Neutrophil (primary cell): ENCODE measurements around the gene ITGA11.

ENCODE experiments used
- H3K27ac ChIP-seq: fragments of 200-600 bp; sonication (generic); 2 replicates; pipeline ENCODE4 v1.5.1; 2016; ENCODE audit warnings: mild to moderate bottlenecking, moderate library complexity
- H3K27me3 ChIP-seq: fragments of 200-600 bp; sonication (generic); 2 replicates; pipeline ENCODE4 v1.6.0; 2016; ENCODE audit warnings: mild to moderate bottlenecking
- H3K36me3 ChIP-seq: fragments of 200-600 bp; sonication (generic); 2 replicates; pipeline ENCODE4 v1.5.1; 2017
- H3K4me1 ChIP-seq, 2 experiments: fragments of 200-600 bp in 1 of 2; sonication (generic) in 1 of 2; 1 replicate in 1 of 2; 2 replicates in 1 of 2; pipeline versions ENCODE4 v1.5.1 to v1.6.1; 2013 to 2016; ENCODE audit warnings: low read depth in 1 of 2, low read length in 1 of 2, mild to moderate bottlenecking in 1 of 2, moderate library complexity in 1 of 2; ENCODE audit not compliant: control insufficient read depth in 1 of 2, insufficient read depth in 1 of 2
- H3K4me3 ChIP-seq, 2 experiments: fragments of 200-600 bp in 1 of 2; sonication (generic) in 1 of 2; 1 replicate in 1 of 2; 2 replicates in 1 of 2; pipeline ENCODE4 v1.5.1; 2013 to 2016; ENCODE audit warnings: low read depth in 1 of 2, low read length in 1 of 2, mild to moderate bottlenecking in 1 of 2, moderate library complexity in 1 of 2
- H3K9me3 ChIP-seq: fragments of 200-600 bp; sonication (generic); 2 replicates; pipeline ENCODE4 v1.5.1; 2016
- TF ChIP-seq, protein P1 (sequence below): fragments of 200-600 bp; sonication (generic); IDR thresholded peaks from 2 replicates; pipeline ENCODE4 v1.5.1; 2016; ENCODE audit warnings: antibody characterized with exemption

Gene ITGA11

DNA sequence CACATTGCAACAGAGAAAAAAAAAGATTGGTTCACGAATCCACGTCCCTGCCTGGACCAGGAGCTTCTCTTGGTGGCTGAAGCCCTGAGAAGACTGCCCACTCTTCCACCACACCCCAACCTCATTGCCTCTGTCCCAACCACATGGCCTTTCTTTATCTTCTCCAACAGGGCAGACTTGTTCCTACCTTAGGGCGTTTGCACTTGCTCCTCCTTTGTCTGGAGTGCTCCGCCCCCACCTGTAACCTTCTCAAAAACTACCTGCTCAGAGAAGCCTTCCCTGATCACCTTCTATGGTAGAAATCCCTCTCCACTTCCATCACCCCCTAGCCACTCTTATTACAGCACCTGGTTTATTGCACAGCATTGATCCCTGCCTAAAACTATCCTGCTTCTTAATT is 64.7 kb downstream of the ITGA11 start:
- TF ChIP-seq, protein P1, sequence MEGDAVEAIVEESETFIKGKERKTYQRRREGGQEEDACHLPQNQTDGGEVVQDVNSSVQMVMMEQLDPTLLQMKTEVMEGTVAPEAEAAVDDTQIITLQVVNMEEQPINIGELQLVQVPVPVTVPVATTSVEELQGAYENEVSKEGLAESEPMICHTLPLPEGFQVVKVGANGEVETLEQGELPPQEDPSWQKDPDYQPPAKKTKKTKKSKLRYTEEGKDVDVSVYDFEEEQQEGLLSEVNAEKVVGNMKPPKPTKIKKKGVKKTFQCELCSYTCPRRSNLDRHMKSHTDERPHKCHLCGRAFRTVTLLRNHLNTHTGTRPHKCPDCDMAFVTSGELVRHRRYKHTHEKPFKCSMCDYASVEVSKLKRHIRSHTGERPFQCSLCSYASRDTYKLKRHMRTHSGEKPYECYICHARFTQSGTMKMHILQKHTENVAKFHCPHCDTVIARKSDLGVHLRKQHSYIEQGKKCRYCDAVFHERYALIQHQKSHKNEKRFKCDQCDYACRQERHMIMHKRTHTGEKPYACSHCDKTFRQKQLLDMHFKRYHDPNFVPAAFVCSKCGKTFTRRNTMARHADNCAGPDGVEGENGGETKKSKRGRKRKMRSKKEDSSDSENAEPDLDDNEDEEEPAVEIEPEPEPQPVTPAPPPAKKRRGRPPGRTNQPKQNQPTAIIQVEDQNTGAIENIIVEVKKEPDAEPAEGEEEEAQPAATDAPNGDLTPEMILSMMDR: no peak
- H3K4me3 ChIP-seq: no peak overlapping the region
- no peaks in the 10 kb centered on the region for H3K4me1 ChIP-seq
- H3K9me3 ChIP-seq: no peaks in the 10 kb centered on the region
- H3K36me3 ChIP-seq: no peaks in the 10 kb centered on the region
- no peak overlapping the region for H3K27ac ChIP-seq
- peaks cover 19% of the 10 kb centered on the region for H3K27me3 ChIP-seq

DNA sequence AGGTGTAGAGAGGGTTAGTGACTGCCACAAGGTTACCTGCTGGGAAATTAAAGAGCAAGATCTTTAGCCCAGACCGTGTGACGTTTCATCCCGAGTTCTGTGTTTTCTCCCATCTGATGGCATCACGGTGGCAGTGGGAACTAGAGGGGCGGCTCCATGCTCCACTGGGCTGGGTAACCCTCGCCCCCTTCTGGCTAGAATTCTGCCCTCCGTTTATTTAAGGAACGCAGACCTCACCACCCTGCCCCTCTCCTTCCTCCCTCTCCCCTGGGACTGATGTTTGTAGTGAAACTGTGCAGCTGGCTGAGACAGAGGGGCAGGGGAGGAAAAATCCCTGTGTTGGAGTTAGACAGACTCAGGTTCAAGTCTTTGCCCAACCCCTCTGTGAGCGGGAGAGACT is 65.6 kb downstream of the ITGA11 start:
- H3K36me3 ChIP-seq: no peaks in the 10 kb centered on the region
- TF ChIP-seq, protein P1: no peak
- H3K4me1 ChIP-seq: no peaks in the 10 kb centered on the region
- no peaks in the 10 kb centered on the region for H3K9me3 ChIP-seq
- H3K4me3 ChIP-seq: no peak overlapping the region
- peaks cover 19% of the 10 kb centered on the region for H3K27me3 ChIP-seq
- H3K27ac ChIP-seq: no peak overlapping the region

DNA sequence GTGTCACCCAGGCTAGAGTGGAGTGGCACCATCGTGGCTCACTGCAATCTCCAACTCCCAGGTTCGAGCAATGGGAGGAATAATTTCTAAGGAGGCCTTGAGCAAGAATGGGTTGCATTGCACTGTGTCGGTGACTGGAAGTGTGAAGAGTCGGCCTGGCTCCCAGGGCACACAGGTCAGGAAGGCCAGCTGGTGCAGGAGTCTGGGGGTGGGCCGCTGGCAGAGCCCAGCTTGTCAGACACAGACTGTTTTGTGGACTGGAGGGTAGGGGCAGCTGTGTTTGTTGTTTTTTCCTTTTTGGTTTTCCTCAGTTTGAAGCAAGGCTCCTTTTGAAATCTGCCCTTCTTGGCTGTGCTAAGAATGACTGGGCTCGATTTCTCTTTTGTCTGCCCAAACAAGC is 66.2 kb downstream of the ITGA11 start:
- TF ChIP-seq, protein P1: no peak
- no peaks in the 10 kb centered on the region for H3K36me3 ChIP-seq
- no peak overlapping the region for H3K27ac ChIP-seq
- no peaks in the 10 kb centered on the region for H3K9me3 ChIP-seq
- H3K27me3 ChIP-seq: peaks cover 19% of the 10 kb centered on the region
- H3K4me3 ChIP-seq: no peak overlapping the region
- H3K4me1 ChIP-seq: no peaks in the 10 kb centered on the region

DNA sequence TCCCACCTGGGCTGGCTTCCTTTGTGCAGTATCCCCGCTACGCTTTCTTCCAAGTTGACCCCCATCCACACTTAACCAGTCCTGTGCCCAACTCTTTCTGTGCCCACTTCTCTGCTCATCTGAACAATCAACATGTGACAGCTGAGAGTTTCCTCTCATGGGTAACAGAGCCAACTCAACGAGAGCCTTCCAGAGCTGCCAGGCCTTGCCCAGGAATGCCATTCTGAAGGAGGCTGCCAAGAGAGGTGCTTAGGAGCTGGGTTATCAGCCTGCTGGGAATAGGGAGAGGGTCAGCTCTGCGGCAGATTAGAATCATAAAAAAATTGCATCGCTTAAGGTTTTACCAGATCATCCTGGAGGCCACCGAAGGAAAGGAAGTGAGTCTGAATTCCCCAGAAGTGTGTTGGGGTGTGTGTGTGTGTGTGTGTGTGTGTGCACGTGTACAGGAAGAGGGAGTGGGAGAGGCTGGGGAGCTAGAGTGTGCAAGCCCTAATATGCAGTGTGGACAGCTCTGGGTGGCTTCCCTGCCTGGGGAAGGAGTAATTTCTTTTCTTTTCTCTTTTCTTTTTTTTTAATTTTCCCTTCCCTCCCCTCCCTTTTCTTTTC is 66.7 kb downstream of the ITGA11 start:
- Histone ChIP-seq H3K27ac (no peak overlapping the region), H3K36me3 (no peaks in the 10 kb centered on the region), H3K9me3 (no peaks in the 10 kb centered on the region), H3K27me3 (peaks cover 19% of the 10 kb centered on the region), H3K4me1 (no peaks in the 10 kb centered on the region), H3K4me3 (no peak overlapping the region)
- TF ChIP-seq, protein P1: no peak

DNA sequence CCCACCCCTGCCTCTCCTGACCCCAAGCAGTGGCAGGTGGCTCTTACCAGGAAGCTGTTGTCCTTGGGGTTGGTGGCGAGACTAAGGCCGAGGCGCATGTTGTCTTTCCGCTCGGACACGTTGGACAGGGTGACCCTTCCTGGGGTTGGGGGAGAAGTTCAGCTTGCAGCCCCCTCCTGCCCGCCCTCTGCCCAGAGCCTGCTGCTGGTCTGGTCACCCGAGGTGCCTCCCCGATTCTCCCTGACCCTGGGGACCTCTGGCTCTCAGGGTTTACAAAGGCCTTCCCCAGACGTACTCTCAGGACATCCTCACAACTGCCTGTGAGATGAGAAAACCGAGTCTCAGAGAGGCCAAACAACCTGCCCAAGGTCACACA is 67.3 kb downstream of the ITGA11 start:
- Histone ChIP-seq H3K27ac (no peak overlapping the region), H3K9me3 (no peaks in the 10 kb centered on the region), H3K4me1 (no peaks in the 10 kb centered on the region), H3K4me3 (no peak overlapping the region), H3K27me3 (peaks cover 19% of the 10 kb centered on the region), H3K36me3 (no peaks in the 10 kb centered on the region)
- TF ChIP-seq, protein P1: no peak
